H1 (cell line): ENCODE measurements around the gene RCL1. TPM values are rescaled to one million over a fixed set of nuclear protein-coding genes. Genes with fewer than 3 reads are reported as not detected.

Experiments
- CHD7 ChIP-seq: fragments of 300-600 bp; sonication (generic); IDR thresholded peaks from 2 replicates; pipeline ENCODE4 v1.7.1; 2012; ENCODE audit warnings: low read length, moderate library complexity, mild to moderate bottlenecking, inconsistent platforms; ENCODE audit not compliant: insufficient replicate concordance
- KDM5A ChIP-seq: fragments of 200-600 bp; IDR thresholded peaks from 2 replicates; pipeline ENCODE4 v1.7.1; 2012; ENCODE audit warnings: mild to moderate bottlenecking, low read length, inconsistent platforms, mixed read lengths
- POLR2A ChIP-seq, 2 experiments: IDR thresholded peaks; 1 replicate in 1 of 2; 2 replicates in 1 of 2; pipeline ENCODE4 v1.6.1; 2011; ENCODE audit warnings: low read depth in 2 of 2, low read length in 2 of 2, mild to moderate bottlenecking in 2 of 2; ENCODE audit errors: control extremely low read depth in 1 of 2
- RNF2 ChIP-seq: fragments of 200-900, 300-1000 bp; sonication (generic); IDR thresholded peaks from 2 replicates; pipeline ENCODE4 v1.7.1; 2016; ENCODE audit warnings: borderline replicate concordance, low read depth, mild to moderate bottlenecking, antibody characterized with exemption, low read length; ENCODE audit not compliant: poor library complexity, severe bottlenecking; ENCODE audit errors: missing control alignments
- SIX5 ChIP-seq: IDR thresholded peaks from 2 replicates; pipeline ENCODE4 v1.6.1; 2011; ENCODE audit warnings: mild to moderate bottlenecking, low read depth, low read length
- TEAD4 ChIP-seq: IDR thresholded peaks from 2 replicates; pipeline ENCODE4 v1.6.1; 2012; ENCODE audit warnings: low read depth, low read length, inconsistent platforms, mixed read lengths
- USF2 ChIP-seq: IDR thresholded peaks from 2 replicates; pipeline ENCODE4 v1.6.1; 2011; ENCODE audit warnings: low read length, improper control_type of control experiment
- polyA plus RNA-seq, 7 experiments: library from polyadenylated mRNA; depleted of rRNA in 3 of 7; stranded (reverse) in 5 of 7; unstranded in 2 of 7; fragments of >200 nt in 5 of 7; fragments of 200-250 nt in 2 of 7; gene quantifications; 1 replicate in 5 of 7; 2 replicates in 1 of 7; 4 replicates in 1 of 7; pipeline versions ENCODE4 v1.2.1 to v1.2.3, GENCODE V29; 2011 to 2013; ENCODE audit warnings: missing spikeins in 2 of 7, mixed read lengths in 2 of 7
- total RNA-seq: library from RNA; stranded (reverse); fragmentation: NEBNext Ultra II Directional; extraction: Animal tissue kit (Norgen Biotek cat#: 25700); gene quantifications from 2 replicates; pipeline ENCODE4 v1.2.1, GENCODE V29; 2021

RCL1 gene
- total and polyA plus RNA-seq, 2 of the 8 experiments (the other 6 are each of a cell fraction or from before 2014, with no cell fraction given) = 21.0 to 29.5 TPM

DNA sequence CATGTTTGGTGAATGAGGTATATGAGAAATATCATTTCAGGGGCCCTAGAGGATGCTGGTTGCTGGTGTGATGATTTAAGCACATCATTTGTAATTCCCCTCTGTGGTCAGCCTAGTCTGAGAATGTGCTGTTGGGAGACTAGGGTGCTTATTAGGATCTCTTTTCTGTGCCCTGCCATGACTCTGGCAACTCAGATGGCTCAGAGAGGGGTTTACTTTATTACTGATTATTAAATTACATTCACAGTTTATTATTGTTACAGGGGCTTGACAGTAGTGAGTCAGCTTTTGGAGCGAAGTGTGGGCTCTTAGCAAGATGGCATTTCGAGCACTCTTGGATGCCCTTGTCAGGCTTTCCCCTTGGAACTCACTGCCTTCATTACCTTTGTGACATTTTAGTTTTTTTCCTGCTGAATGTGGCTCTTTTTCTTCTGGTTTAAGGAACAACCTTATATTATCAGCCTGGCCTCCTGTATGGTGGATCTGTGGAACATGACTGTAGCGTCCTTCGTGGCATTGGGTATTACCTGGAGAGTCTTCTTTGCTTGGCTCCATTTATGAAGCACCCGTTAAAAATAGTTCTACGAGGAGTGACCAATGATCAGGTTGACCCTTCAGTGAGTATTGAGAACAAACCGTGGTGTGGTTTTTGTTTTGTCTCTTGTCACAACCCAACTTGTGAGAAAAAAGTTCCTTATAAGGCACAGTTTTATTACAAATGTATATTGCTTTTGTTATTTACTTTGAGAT is 33.8 kb downstream of the RCL1 start (continued):
- TF ChIP-seq CHD7 (no peak), RNF2 (no peak), POLR2A (IDR thresholded peaks at IDR 0.05; ENCODE audit: control extremely low read depth in 1 of 2, low read depth in 2 of 2, low read length in 2 of 2) (no peak), SIX5 (no peak), TEAD4 (no peak), USF2 (no peak), KDM5A (no peak)
